BLaER1 treated with 17β-estradiol and CSF1 and Interleukin-3, amounts not matched to agents 10 nM and 100 nM (cell line): ENCODE results near the gene TMA7B.
"Not testable (repeated sequence)": the region's sequence is repeated elsewhere in the genome, so short reads cannot be mapped to it uniquely, and the experiment has no call there.

Experiments
- H3K27ac ChIP-seq, 11 experiments: shearing (Covaris generic); formaldehyde crosslinking; 2 replicates each; pipeline ENCODE4 v1.8.1; 2022
- H3K27me3 ChIP-seq, 11 experiments: shearing (Covaris generic); formaldehyde crosslinking; 2 replicates each; pipeline ENCODE4 v1.8.1; 2022
- H3K36me3 ChIP-seq, 11 experiments: shearing (Covaris generic); formaldehyde crosslinking; 2 replicates each; pipeline ENCODE4 v1.8.1; 2022
- H3K4me1 ChIP-seq, 10 experiments: shearing (Covaris generic); formaldehyde crosslinking; 2 replicates each; pipeline ENCODE4 v1.8.1; 2022
- H3K4me2 ChIP-seq, 11 experiments: shearing (Covaris generic); formaldehyde crosslinking; 2 replicates each; pipeline ENCODE4 v1.8.1; 2022
- H3K4me3 ChIP-seq, 10 experiments: shearing (Covaris generic); formaldehyde crosslinking; 2 replicates each; pipeline ENCODE4 v1.8.1; 2022
- H3K9ac ChIP-seq, 11 experiments: shearing (Covaris generic); formaldehyde crosslinking; 2 replicates each; pipeline ENCODE4 v1.8.1; 2022
- H3K9me3 ChIP-seq, 11 experiments: shearing (Covaris generic); formaldehyde crosslinking; replicated peaks in 1 of 11; 2 replicates each; pipeline ENCODE4 v1.8.1; 2022
- H4K20me1 ChIP-seq, 11 experiments: shearing (Covaris generic); formaldehyde crosslinking; 2 replicates each; pipeline ENCODE4 v1.8.1; 2022
- Cebpa-rat ChIP-seq, 11 experiments: shearing (Covaris generic); IDR thresholded peaks; 2 replicates each; pipeline ENCODE4 v1.8.1; 2022

Gene TMA7B

GRCh38 chr22:39991159-39991860 lies 31.1 kb downstream of the TMA7B start:
- Histone ChIP-seq H3K9me3 (peaks cover 0 to 6% (median 0%) of the 10 kb centered on the region in 11 experiments; a peak in 1 of 22 replicates), H3K27me3 (peaks cover 20 to 32% (median 26%) of the 10 kb centered on the region in 11 experiments), H3K4me3 (no peak overlapping the region), H3K36me3 (no peaks in the 10 kb centered on the region), H3K4me1 (peaks cover 0 to 20% (median 7%) of the 10 kb centered on the region in 10 experiments; a peak in 10 of 20 replicates), H3K4me2 (no peak overlapping the region), H3K27ac (no peak overlapping the region), H4K20me1 (no peaks in the 10 kb centered on the region), H3K9ac (no peak overlapping the region)
- no peak for TF ChIP-seq Cebpa-rat (IDR thresholded peaks at IDR 0.05)

DNA sequence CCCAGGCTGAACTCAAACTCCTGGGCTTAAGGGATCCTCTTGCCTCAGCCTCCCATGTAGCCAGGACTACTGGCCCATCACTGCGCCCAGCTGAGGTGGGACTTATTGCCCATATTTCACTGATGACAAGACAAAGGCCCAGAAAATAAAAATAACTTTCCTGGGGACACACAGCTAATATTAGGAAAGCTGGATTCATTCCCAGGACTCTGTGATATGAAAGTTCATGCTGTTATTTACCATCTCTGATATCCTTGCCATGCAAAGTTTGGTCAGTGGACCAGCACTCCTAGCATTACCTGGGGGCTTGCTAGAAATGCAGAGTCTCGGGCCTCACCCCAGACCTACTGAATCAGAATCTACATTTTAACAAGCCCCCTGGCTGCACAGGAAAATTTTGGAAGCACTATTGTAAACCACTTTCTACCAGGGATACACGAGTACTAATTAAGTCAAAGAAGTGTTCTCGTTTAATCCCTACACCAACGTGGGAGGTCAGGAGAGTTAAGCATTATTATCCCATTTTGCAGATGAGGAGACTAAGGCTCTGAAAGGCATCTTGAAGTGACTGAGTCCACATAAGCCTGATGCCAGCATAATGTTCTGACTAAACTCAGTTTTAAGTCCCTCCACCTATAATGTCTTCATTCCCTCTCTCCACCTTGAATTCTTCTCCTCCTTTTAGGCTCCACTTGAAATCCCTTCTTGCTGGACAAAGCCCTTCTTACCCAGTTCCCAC lies 32.1 kb downstream of the TMA7B start:
- Histone ChIP-seq H3K36me3 (no peaks in the 10 kb centered on the region), H3K9me3 (peaks cover 0 to 6% (median 0%) of the 10 kb centered on the region in 11 experiments; a peak in 1 of 22 replicates), H4K20me1 (no peaks in the 10 kb centered on the region), H3K27me3 (peaks cover 20 to 32% (median 26%) of the 10 kb centered on the region in 11 experiments), H3K4me2 (no peak overlapping the region), H3K27ac (no peak overlapping the region), H3K4me1 (peaks cover 0 to 20% (median 7%) of the 10 kb centered on the region in 10 experiments; a peak in 10 of 20 replicates), H3K9ac (no peak overlapping the region), H3K4me3 (no peak overlapping the region)
- TF ChIP-seq Cebpa-rat (IDR thresholded peaks at IDR 0.05), result no peak

DNA sequence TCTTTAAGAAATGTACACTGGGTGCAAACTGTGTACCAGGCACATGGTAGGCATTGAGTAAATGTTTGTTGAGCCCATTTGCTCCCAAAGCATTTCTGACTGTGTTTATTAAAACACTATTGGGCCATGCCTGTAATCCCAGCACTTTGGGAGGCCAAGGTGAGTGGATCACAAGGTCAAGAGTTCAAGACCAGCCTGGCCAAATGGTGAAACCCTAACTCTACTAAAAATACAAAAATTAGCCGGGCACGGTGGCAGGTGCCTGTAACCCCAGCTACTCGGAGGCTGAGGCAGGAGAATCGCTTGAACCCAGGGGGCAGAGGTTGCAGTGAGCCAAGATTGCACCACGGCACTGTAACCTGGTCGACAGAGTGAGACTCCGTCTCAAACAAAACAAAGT lies 32.7 kb downstream of the TMA7B start:
- H3K4me2 ChIP-seq, H3K4me3 ChIP-seq, H3K9me3 ChIP-seq, H3K36me3 ChIP-seq, H3K9ac ChIP-seq, H4K20me1 ChIP-seq, H3K27ac ChIP-seq: not testable (repeated sequence)
- H3K27me3 ChIP-seq, result peaks cover 20 to 32% (median 26%) of the 10 kb centered on the region in 11 experiments
- peaks cover 0 to 20% (median 8%) of the 10 kb centered on the region in 10 experiments; a peak in 10 of 20 replicates for H3K4me1 ChIP-seq

DNA sequence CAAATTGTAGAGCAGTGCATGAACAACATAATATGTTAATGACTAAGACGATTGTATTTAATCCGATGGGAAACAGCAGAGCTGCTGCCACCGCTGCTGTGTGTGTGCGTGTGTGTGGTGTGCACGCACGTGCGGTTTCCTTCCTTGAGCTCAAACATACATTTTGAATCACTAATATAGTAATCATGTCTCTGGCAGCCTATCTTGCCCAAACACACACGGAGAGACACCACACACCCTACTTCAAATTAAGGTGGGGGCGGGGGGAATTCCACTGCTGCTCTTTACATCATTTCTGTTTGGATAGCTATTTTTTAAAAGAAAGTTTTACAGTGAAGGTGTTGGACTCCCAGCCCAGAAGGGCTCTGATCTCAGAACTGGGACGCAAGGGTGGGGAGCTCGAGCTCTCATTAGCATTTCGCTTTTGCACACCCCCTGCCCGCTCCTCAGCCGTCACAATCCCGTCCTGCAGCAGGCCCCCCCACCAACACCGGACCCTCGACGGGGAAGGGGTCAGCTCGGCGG lies 33.9 kb downstream of the TMA7B start:
- Histone ChIP-seq H3K36me3 (no peaks in the 10 kb centered on the region), H3K4me3 (no peak overlapping the region), H3K27ac (no peak overlapping the region), H3K4me1 (peaks cover 0 to 20% (median 8%) of the 10 kb centered on the region in 10 experiments; a peak in 10 of 20 replicates), H3K4me2 (peak overlapping the region in 9 of 11 experiments; percentile 15 to 51 (median 38); a peak in 14 of 22 replicates), H4K20me1 (no peaks in the 10 kb centered on the region), H3K27me3 (peaks cover 20 to 32% (median 26%) of the 10 kb centered on the region in 11 experiments), H3K9ac (no peak overlapping the region), H3K9me3 (peaks cover 0 to 6% (median 0%) of the 10 kb centered on the region in 11 experiments; a peak in 1 of 22 replicates)
- TF ChIP-seq Cebpa-rat (IDR thresholded peaks at IDR 0.05), result no peak

GRCh38 chr22:39994566-39995392 lies 34.6 kb downstream of the TMA7B start, which contains the start of gene FAM83F:
Gene FAM83F, plus strand, starts transcription at chr22:39994954. Its CDS starts 89 bp downstream, at chr22:39995043.
- no peak for TF ChIP-seq Cebpa-rat (IDR thresholded peaks at IDR 0.05)
- Histone ChIP-seq H3K9ac (no peak within 1 kb of the TSS), H3K4me2 (peak within 1 kb of the TSS in 9 of 11 experiments; percentile 15 to 51 (median 38); a peak in 15 of 22 replicates), H3K4me1 (peaks cover 0 to 19% (median 7%) of the 10 kb centered on the region in 10 experiments; a peak in 12 of 20 replicates), H3K4me3 (no peak within 1 kb of the TSS), H3K9me3 (peaks cover 0 to 6% (median 0%) of the 10 kb centered on the region in 11 experiments; a peak in 1 of 22 replicates), H3K27me3 (peaks cover 20 to 32% (median 26%) of the 10 kb centered on the region in 11 experiments), H3K27ac (no peak within 1 kb of the TSS), H4K20me1 (no peaks in the 10 kb centered on the region), H3K36me3 (no peaks in the 10 kb centered on the region)

- H3K36me3 ChIP-seq, result no peaks in the 10 kb centered on the region
- peaks cover 20 to 32% (median 26%) of the 10 kb centered on the region in 11 experiments for H3K27me3 ChIP-seq
- no peaks in the 10 kb centered on the region for H4K20me1 ChIP-seq
- peaks cover 0 to 6% (median 0%) of the 10 kb centered on the region in 11 experiments; a peak in 1 of 22 replicates for H3K9me3 ChIP-seq
- H3K4me3 ChIP-seq, result no peak overlapping the region
- no peak overlapping the region for H3K27ac ChIP-seq
- no peak overlapping the region for H3K4me2 ChIP-seq
- no peak for TF ChIP-seq Cebpa-rat (IDR thresholded peaks at IDR 0.05)
- no peak overlapping the region for H3K9ac ChIP-seq
- H3K4me1 ChIP-seq, result peaks cover 0 to 22% (median 11%) of the 10 kb centered on the region in 10 experiments; a peak in 10 of 20 replicates
These were observed 35.4 kb downstream of the TMA7B start for GRCh38 chr22:39995393-39996252.

GRCh38 chr22:39996732-39997131 lies 36.5 kb downstream of the TMA7B start:
- H3K36me3 ChIP-seq, result no peaks in the 10 kb centered on the region
- no peak overlapping the region for H3K4me3 ChIP-seq
- no peak overlapping the region for H3K4me2 ChIP-seq
- H3K9me3 ChIP-seq, result peaks cover 0 to 6% (median 0%) of the 10 kb centered on the region in 11 experiments; a peak in 1 of 22 replicates
- no peaks in the 10 kb centered on the region; a peak in 1 of 22 replicates for H4K20me1 ChIP-seq
- peaks cover 0 to 22% (median 11%) of the 10 kb centered on the region in 10 experiments; a peak in 10 of 20 replicates for H3K4me1 ChIP-seq
- peaks cover 20 to 32% (median 26%) of the 10 kb centered on the region in 11 experiments for H3K27me3 ChIP-seq
- no peak overlapping the region for H3K27ac ChIP-seq
- H3K9ac ChIP-seq, result no peak overlapping the region
- no peak for TF ChIP-seq Cebpa-rat (IDR thresholded peaks at IDR 0.05)
